ENCODE data around the gene USP37. TPM values are rescaled to one million over a fixed set of nuclear protein-coding genes. Genes with fewer than 3 reads are reported as not detected.

Gene USP37
- total RNA-seq, 2 donors from 2014 or later, result 6.0 to 14.5 TPM

GRCh38 chr2:218448934-218449333, 119.2 kb downstream of the USP37 start:
- TF ChIP-seq CTCF (IDR thresholded peaks at IDR 0.05), result no peak
- TF ChIP-seq POLR2A (IDR thresholded peaks at IDR 0.05), result no peak
- Histone ChIP-seq H3K4me3 (no peak overlapping the region), H3K4me1 (peaks cover 7% of the 10 kb centered on the region), H3K27ac (no peak overlapping the region), H3K36me3 (replicated peaks in 1 of 2; ENCODE audit: insufficient read depth in 1 of 2, low read depth in 2 of 2) (peaks cover 9 to 13% of the 10 kb centered on the region in 2 donors), H3K9me3 (no peaks in the 10 kb centered on the region), H3K27me3 (no peaks in the 10 kb centered on the region)
- 42 to 46% methylated on average over 3 of the region's 3 CpGs for WGBS, 2 donors
- intact Hi-C loops (cut with DNase I), result no loop called here
- no peak for ATAC-seq
- no peak for DNase-seq

GRCh38 chr2:218447072-218447471, 121.1 kb downstream of the USP37 start:
- Histone ChIP-seq H3K27ac (no peak overlapping the region), H3K4me1 (peaks cover 7% of the 10 kb centered on the region), H3K27me3 (no peaks in the 10 kb centered on the region), H3K9me3 (no peaks in the 10 kb centered on the region), H3K4me3 (no peak overlapping the region), H3K36me3 (replicated peaks in 1 of 2; ENCODE audit: insufficient read depth in 1 of 2, low read depth in 2 of 2) (peaks cover 9 to 11% of the 10 kb centered on the region in 2 donors)
- WGBS, 2 donors, result 92 to 100% methylated on average over 2 of the region's 2 CpGs
- TF ChIP-seq CTCF (IDR thresholded peaks at IDR 0.05), result no peak
- TF ChIP-seq POLR2A (IDR thresholded peaks at IDR 0.05), result no peak
- ATAC-seq (no peak), DNase-seq (no peak)
- intact Hi-C loops (cut with DNase I), result no loop called here

- H3K27ac ChIP-seq, result no peak overlapping the region
- intact Hi-C loops (cut with DNase I), result no loop called here
- no peak for TF ChIP-seq CTCF (IDR thresholded peaks at IDR 0.05)
- TF ChIP-seq POLR2A (IDR thresholded peaks at IDR 0.05), result no peak
- ATAC-seq (no peak), DNase-seq (no peak)
- 76 to 91% methylated on average over 6 of the region's 6 CpGs for WGBS, 2 donors
- H3K4me1 ChIP-seq, result peaks cover 7% of the 10 kb centered on the region
- H3K27me3 ChIP-seq, result no peaks in the 10 kb centered on the region
- H3K9me3 ChIP-seq, result no peaks in the 10 kb centered on the region
- H3K4me3 ChIP-seq, result no peak overlapping the region
- peaks cover 9 to 11% of the 10 kb centered on the region in 2 donors for H3K36me3 ChIP-seq (replicated peaks in 1 of 2; ENCODE audit: insufficient read depth in 1 of 2, low read depth in 2 of 2)
These were observed 121.6 kb downstream of the USP37 start for GRCh38 chr2:218446547-218446946.

- ATAC-seq (no peak), DNase-seq (no peak)
- Histone ChIP-seq H3K9me3 (no peaks in the 10 kb centered on the region), H3K27me3 (no peaks in the 10 kb centered on the region), H3K4me3 (no peak overlapping the region), H3K36me3 (replicated peaks in 1 of 2; ENCODE audit: insufficient read depth in 1 of 2, low read depth in 2 of 2) (peaks cover 9 to 11% of the 10 kb centered on the region in 2 donors), H3K27ac (no peak overlapping the region), H3K4me1 (peaks cover 7% of the 10 kb centered on the region)
- TF ChIP-seq CTCF (IDR thresholded peaks at IDR 0.05), result no peak
- no peak for TF ChIP-seq POLR2A (IDR thresholded peaks at IDR 0.05)
- intact Hi-C loops (cut with DNase I), result no loop called here
These were observed 122.5 kb downstream of the USP37 start for GRCh38 chr2:218445602-218446001.

GRCh38 chr2:218444692-218445357, 123.3 kb downstream of the USP37 start:
- 90% methylated on average over 4 to 7 of the region's 7 CpGs for WGBS, 2 donors
- no peak for DNase-seq
- no peaks in the 10 kb centered on the region for H3K27me3 ChIP-seq
- no peak overlapping the region for H3K4me3 ChIP-seq
- H3K4me1 ChIP-seq, result peaks cover 7% of the 10 kb centered on the region
- no peak for TF ChIP-seq POLR2A (IDR thresholded peaks at IDR 0.05)
- no peak for TF ChIP-seq CTCF (IDR thresholded peaks at IDR 0.05)
- ATAC-seq, result no peak
- peaks cover 9 to 11% of the 10 kb centered on the region in 2 donors for H3K36me3 ChIP-seq (replicated peaks in 1 of 2; ENCODE audit: insufficient read depth in 1 of 2, low read depth in 2 of 2)
- no peak overlapping the region for H3K27ac ChIP-seq
- intact Hi-C loops (cut with DNase I), result no loop called here
- H3K9me3 ChIP-seq, result no peaks in the 10 kb centered on the region

Data from body of pancreas (tissue), 4 donors.